Cardiac muscle cell (in vitro differentiated cells and primary cell): ENCODE data around the gene GFI1B. TPM values are rescaled to one million over a fixed set of nuclear protein-coding genes. Genes with fewer than 3 reads are reported as not detected.
A peak's percentile ranks its signal among the peaks of the same experiment; 100 is the strongest.
"Not testable (repeated sequence)": the region's sequence is repeated elsewhere in the genome, so short reads cannot be mapped to it uniquely, and the experiment has no call there.

Experiments
- DNase-seq, 2 donors: peaks; one replicate each; pipeline versions ENCODE4 v3.0.0 to v3.0.0-alpha.2; 2010 to 2017; ENCODE audit warnings: low read depth in 1 of 2, low spot score in 1 of 2
- H3K27ac ChIP-seq: fragments of 200-600 bp; sonication (generic); 2 replicates; pipeline ENCODE4 v1.5.1; 2016
- H3K27me3 ChIP-seq: fragments of 200-600 bp; sonication (generic); 2 replicates; pipeline ENCODE4 v1.6.0; 2016; ENCODE audit warnings: control low read depth
- H3K36me3 ChIP-seq: fragments of 200-600 bp; sonication (generic); 2 replicates; pipeline ENCODE4 v1.5.1; 2016; ENCODE audit warnings: control low read depth
- H3K4me1 ChIP-seq: fragments of 200-600 bp; sonication (generic); 2 replicates; pipeline ENCODE4 v1.8.1; 2017; ENCODE audit warnings: low read depth, mild to moderate bottlenecking, mixed run types
- H3K4me3 ChIP-seq: fragments of 200-600 bp; sonication (generic); 2 replicates; pipeline ENCODE4 v1.5.1; 2016; ENCODE audit warnings: mild to moderate bottlenecking
- H3K9me3 ChIP-seq: fragments of 200-600 bp; sonication (generic); 2 replicates; pipeline ENCODE4 v1.5.1; 2017; ENCODE audit warnings: low read depth, mild to moderate bottlenecking, control low read depth
- polyA plus RNA-seq: library from polyadenylated mRNA; unstranded; fragments of >200 nt; fragmentation: Nextera tagmentation; extraction: Ambion mirVana; gene quantifications from 2 replicates; pipeline ENCODE4 v1.2.1, GENCODE V29; 2016
- total RNA-seq: library from RNA; depleted of rRNA; stranded (reverse); fragments of >200 nt; gene quantifications from 2 replicates; pipeline ENCODE4 v1.2.3, GENCODE V29; 2016
- TF ChIP-seq, protein P1 (sequence below): IDR thresholded peaks from 2 replicates; pipeline ENCODE4 v1.5.1; 2012; ENCODE audit warnings: low read depth, mild to moderate bottlenecking, low read length

GFI1B gene
- total and polyA plus RNA-seq, 2 experiments from 2014 or later: 0.06 TPM; not detected in 1

DNA sequence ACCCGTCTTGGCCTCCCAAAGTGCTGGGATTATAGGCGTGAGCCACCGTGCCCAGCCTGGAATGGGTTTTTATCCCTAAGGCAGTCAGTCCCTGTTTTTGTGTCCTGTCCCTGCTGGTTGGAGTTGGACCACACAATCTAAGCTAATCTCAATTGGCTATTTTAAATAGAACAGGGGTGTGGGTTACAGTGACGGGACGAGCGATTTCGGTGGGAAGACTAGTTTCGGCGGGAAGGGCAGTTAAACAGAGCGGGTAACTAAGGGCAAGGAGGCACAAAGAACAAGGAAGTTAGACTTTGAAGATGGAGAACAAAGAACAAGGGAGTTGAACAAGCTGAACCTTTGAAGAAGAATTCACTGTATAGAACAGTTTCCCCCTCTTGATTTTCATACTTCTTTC, 53.7 kb downstream of the GFI1B start:
- H3K4me1 ChIP-seq: peaks cover 7% of the 10 kb centered on the region
- no peaks in the 10 kb centered on the region for H3K9me3 ChIP-seq
- no peak for DNase-seq
- no peaks in the 10 kb centered on the region for H3K27me3 ChIP-seq
- TF ChIP-seq, protein P1, sequence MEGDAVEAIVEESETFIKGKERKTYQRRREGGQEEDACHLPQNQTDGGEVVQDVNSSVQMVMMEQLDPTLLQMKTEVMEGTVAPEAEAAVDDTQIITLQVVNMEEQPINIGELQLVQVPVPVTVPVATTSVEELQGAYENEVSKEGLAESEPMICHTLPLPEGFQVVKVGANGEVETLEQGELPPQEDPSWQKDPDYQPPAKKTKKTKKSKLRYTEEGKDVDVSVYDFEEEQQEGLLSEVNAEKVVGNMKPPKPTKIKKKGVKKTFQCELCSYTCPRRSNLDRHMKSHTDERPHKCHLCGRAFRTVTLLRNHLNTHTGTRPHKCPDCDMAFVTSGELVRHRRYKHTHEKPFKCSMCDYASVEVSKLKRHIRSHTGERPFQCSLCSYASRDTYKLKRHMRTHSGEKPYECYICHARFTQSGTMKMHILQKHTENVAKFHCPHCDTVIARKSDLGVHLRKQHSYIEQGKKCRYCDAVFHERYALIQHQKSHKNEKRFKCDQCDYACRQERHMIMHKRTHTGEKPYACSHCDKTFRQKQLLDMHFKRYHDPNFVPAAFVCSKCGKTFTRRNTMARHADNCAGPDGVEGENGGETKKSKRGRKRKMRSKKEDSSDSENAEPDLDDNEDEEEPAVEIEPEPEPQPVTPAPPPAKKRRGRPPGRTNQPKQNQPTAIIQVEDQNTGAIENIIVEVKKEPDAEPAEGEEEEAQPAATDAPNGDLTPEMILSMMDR: no peak
- H3K4me3 ChIP-seq: no peak overlapping the region
- H3K27ac ChIP-seq: no peak overlapping the region
- no peaks in the 10 kb centered on the region for H3K36me3 ChIP-seq

DNA sequence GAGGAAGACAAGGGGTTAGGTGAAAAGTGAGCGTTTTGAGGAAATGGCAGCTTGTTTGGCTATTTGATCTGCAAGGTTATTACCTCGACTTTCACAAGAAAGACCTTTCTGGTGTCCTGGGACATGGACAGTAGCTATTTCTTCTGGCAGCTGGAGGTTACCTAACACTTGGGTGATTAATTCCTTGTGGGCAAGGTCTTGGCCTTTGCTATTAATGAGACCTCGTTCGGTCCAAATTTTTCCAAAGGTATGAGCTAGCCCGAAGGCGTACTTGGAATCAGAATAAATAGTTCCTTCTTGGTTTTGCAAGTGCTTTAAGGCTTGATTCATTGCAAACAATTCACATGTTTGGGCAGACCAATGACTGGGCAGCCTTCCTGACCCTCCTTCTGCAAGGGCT, 57.2 kb downstream of the GFI1B start:
- no peaks in the 10 kb centered on the region for H3K36me3 ChIP-seq
- DNase-seq: no peak
- no peak overlapping the region for H3K27ac ChIP-seq
- no peaks in the 10 kb centered on the region for H3K9me3 ChIP-seq
- TF ChIP-seq, protein P1: no peak
- H3K4me3 ChIP-seq: no peak overlapping the region
- no peaks in the 10 kb centered on the region for H3K27me3 ChIP-seq
- H3K4me1 ChIP-seq: peaks cover 7% of the 10 kb centered on the region

DNA sequence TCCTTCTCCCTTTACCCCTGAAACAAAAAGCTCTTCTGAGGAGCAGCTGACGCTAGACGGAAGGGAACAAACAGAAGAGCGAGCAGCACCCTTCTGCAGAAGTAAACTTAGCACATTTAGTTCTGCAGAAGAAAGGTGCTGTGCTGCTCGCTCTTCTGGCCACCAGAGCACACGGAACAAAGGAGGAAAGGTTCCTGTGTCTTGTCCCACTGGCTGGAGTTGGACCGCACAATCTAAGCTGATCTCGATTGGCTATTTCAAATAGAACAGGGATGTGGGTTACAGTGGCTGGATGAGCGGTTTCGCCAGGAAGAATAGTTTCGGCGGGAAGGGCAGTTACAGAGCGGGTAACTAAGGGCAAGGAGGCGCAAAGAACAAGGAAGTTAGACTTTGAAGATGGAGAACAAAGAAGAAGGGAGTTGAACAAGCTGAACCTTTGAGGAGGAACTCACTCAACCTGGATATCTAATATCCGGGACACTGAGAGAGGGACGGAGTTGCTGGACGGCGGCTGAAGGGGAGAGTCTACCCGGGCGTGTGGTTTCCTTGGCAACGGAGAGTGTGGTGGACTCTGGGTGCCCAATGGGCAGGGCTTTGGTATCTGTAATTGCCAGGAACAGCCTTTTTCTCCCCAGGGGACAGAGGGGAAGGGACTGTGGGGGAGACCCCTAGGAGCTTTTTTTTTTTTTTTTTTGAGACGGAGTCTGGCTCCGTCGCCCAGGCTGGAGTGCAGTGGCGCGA, 59.5 kb downstream of the GFI1B start:
- TF ChIP-seq, protein P1: no peak
- Histone ChIP-seq H3K4me1 (no peaks in the 10 kb centered on the region), H3K9me3 (no peaks in the 10 kb centered on the region), H3K36me3 (peaks cover 6% of the 10 kb centered on the region), H3K4me3 (no peak overlapping the region), H3K27me3 (no peaks in the 10 kb centered on the region), H3K27ac (no peak overlapping the region)
- no peak for DNase-seq

DNA sequence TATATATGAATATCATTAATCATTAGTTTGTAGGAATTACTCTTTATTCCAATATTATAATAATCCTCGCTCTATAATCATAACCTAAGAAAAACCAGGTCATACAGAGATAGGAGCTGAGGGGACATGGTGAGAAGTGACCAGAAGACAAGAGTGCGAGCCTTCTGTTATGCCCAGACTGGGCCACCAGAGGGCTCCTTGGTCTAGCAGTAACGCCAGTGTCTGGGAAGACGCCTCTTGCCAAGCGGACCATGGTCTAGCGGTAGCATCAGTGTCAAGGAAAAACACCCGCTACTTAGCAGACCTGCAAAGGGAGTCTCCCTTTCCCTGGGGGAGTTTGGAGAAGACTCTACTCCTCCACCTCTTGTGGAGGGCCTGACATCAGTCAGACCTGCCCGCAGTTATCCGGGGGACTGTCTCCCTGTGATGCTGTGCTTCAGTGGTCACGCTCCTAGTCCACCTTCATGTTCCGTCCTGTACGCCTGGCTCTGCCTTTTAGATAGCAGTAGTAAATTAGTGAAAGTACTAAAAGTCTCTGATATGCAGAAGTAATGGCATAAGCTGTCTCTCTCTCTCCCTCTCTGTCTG, 62.5 kb downstream of the GFI1B start:
- H3K4me3 ChIP-seq, H3K4me1 ChIP-seq, H3K27ac ChIP-seq, H3K27me3 ChIP-seq, H3K9me3 ChIP-seq: not testable (repeated sequence)
- TF ChIP-seq, protein P1: peak; percentile 53
- peak; percentile 38 to 48 for DNase-seq
- H3K36me3 ChIP-seq: peaks cover 26% of the 10 kb centered on the region

Other genes with a start within 250 kb of the GFI1B start
- gene AK8, start 100.4 kb upstream of the GFI1B start, total RNA-seq: 0.25 and 0.83 TPM in 2 replicates
- 0.70 and 1.9 TPM in 2 replicates for gene AK8, start 100.4 kb upstream of the GFI1B start, polyA plus RNA-seq
- gene SPACA9, start 99.8 kb upstream of the GFI1B start, total RNA-seq: 4.8 and 6.4 TPM in 2 replicates
- 7.8 and 13.2 TPM in 2 replicates for gene SPACA9, start 99.8 kb upstream of the GFI1B start, polyA plus RNA-seq
- 28.5 and 52.3 TPM in 2 replicates for gene TSC1, start 34.1 kb upstream of the GFI1B start, total RNA-seq
- 21.1 and 28.8 TPM in 2 replicates for gene TSC1, start 34.1 kb upstream of the GFI1B start, polyA plus RNA-seq
- gene GTF3C5, start 52.3 kb downstream of the GFI1B start, total RNA-seq: 83.5 and 99.5 TPM in 2 replicates
- gene GTF3C5, start 52.3 kb downstream of the GFI1B start, polyA plus RNA-seq: 81.5 and 84.0 TPM in 2 replicates
- gene CEL, start 83.3 kb downstream of the GFI1B start, total RNA-seq: 1.1 and 1.6 TPM in 2 replicates
- gene CEL, start 83.3 kb downstream of the GFI1B start, polyA plus RNA-seq: 0.73 and 1.3 TPM in 2 replicates
- 58.3 and 65.7 TPM in 2 replicates for gene RALGDS, start 142.5 kb downstream of the GFI1B start, total RNA-seq
- gene RALGDS, start 142.5 kb downstream of the GFI1B start, polyA plus RNA-seq: 49.7 and 50.4 TPM in 2 replicates
- 5.6 and 11.9 TPM in 2 replicates for gene GBGT1, start 185.2 kb downstream of the GFI1B start, total RNA-seq
- gene GBGT1, start 185.2 kb downstream of the GFI1B start, polyA plus RNA-seq: 0.87 and 2.8 TPM in 2 replicates
- gene OBP2B, start 230.6 kb downstream of the GFI1B start, total RNA-seq: not detected in 2 replicates
- 0.35 TPM in 1 of 2 replicates, not detected in the other for gene OBP2B, start 230.6 kb downstream of the GFI1B start, polyA plus RNA-seq